ENCODE data around the gene B3GNT3. TPM values are rescaled to one million over a fixed set of nuclear protein-coding genes. Genes with fewer than 3 reads are reported as not detected.
A peak's percentile ranks its signal among the peaks of the same experiment; 100 is the strongest.

The B3GNT3 gene
- total RNA-seq, 2 donors from 2014 or later, result 2.3 TPM; not detected in 1

DNA sequence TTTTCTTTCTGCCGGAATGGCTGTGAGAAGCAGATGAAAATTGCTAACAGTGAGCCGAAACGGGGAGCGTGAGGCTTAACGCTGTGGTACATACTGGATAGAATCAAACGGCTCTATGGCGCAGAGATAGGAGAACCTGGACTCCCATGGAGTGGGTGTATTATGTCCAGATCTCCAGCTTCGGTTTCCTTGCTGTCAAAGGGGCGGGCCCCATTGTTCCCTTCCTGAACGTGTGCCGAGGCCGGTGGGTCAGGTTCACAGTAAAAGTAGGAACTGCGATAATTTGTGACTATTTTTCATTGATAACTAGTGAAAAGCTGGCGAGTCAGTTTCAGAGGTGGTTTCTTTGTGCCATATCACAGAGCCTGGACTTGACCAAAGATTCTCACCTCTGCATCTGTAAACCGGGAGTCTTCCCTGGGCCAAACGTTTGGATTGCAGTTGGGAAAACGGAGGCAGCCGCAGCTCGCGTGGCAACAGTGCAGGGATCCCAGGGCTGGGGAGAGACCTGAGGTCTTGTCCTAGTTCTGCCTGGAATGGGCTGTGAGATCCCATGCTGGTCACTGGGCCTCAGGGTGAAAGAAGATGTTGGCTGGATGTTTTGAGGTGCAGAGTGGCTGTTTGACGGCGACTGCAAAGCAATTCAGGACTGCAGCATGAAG, 65.5 kb downstream of the B3GNT3 start:
- Histone ChIP-seq H3K27me3 (replicated peaks; ENCODE audit: insufficient read depth) (no peaks in the 10 kb centered on the region), H3K4me3 (peak overlapping the region; percentile 96), H3K27ac (peak overlapping the region; percentile 71 to 77), H3K36me3 (peaks cover 34% of the 10 kb centered on the region), H3K9me3 (no peaks in the 10 kb centered on the region), H3K4me1 (ENCODE audit: control insufficient read depth in 1 of 2, low read depth in 2 of 2) (peaks cover 11 to 23% of the 10 kb centered on the region in 2 donors)
- ATAC-seq (ENCODE audit: insufficient number of reproducible peaks, low FRiP score, low read depth) (no peak), DNase-seq (ENCODE audit: low spot score) (no peak)
- no peak for TF ChIP-seq CTCF (IDR thresholded peaks at IDR 0.05)

DNA sequence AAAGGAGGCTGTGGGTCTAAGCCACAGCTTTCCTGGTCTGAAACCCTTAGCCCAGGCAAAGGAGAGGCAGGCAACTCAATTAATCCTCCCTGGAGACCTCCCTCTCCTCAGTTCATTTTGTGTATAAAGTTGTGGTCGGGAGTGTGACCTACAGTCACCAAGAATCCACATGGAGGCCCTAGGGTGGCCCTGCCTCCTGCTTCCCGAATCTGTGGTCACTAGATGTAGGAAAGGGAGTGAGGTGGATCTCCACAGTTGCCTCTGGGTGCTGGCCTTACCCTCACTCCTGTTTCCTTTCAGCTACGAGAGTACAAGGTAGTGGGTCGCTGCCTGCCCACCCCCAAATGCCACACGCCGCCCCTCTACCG, 66.0 kb downstream of the B3GNT3 start:
- Histone ChIP-seq H3K27me3 (replicated peaks; ENCODE audit: insufficient read depth) (no peaks in the 10 kb centered on the region), H3K27ac (no peak overlapping the region), H3K9me3 (no peaks in the 10 kb centered on the region), H3K4me3 (peak overlapping the region; percentile 96), H3K36me3 (peaks cover 34% of the 10 kb centered on the region), H3K4me1 (ENCODE audit: control insufficient read depth in 1 of 2, low read depth in 2 of 2) (peaks cover 11 to 23% of the 10 kb centered on the region in 2 donors)
- TF ChIP-seq CTCF (IDR thresholded peaks at IDR 0.05), result no peak
- DNase-seq (ENCODE audit: low spot score), result no peak
- no peak for ATAC-seq (ENCODE audit: insufficient number of reproducible peaks, low FRiP score, low read depth)

GRCh38 chr19:17861542-17862402, 66.8 kb downstream of the B3GNT3 start:
- ATAC-seq (ENCODE audit: insufficient number of reproducible peaks, low FRiP score, low read depth), result no peak
- Histone ChIP-seq H3K27ac (no peak overlapping the region), H3K36me3 (peaks cover 34% of the 10 kb centered on the region), H3K9me3 (no peaks in the 10 kb centered on the region), H3K27me3 (replicated peaks; ENCODE audit: insufficient read depth) (no peaks in the 10 kb centered on the region), H3K4me3 (peak overlapping the region; percentile 96), H3K4me1 (ENCODE audit: control insufficient read depth in 1 of 2, low read depth in 2 of 2) (peaks cover 11 to 23% of the 10 kb centered on the region in 2 donors)
- DNase-seq (ENCODE audit: low spot score), result no peak
- no peak for TF ChIP-seq CTCF (IDR thresholded peaks at IDR 0.05)

DNA sequence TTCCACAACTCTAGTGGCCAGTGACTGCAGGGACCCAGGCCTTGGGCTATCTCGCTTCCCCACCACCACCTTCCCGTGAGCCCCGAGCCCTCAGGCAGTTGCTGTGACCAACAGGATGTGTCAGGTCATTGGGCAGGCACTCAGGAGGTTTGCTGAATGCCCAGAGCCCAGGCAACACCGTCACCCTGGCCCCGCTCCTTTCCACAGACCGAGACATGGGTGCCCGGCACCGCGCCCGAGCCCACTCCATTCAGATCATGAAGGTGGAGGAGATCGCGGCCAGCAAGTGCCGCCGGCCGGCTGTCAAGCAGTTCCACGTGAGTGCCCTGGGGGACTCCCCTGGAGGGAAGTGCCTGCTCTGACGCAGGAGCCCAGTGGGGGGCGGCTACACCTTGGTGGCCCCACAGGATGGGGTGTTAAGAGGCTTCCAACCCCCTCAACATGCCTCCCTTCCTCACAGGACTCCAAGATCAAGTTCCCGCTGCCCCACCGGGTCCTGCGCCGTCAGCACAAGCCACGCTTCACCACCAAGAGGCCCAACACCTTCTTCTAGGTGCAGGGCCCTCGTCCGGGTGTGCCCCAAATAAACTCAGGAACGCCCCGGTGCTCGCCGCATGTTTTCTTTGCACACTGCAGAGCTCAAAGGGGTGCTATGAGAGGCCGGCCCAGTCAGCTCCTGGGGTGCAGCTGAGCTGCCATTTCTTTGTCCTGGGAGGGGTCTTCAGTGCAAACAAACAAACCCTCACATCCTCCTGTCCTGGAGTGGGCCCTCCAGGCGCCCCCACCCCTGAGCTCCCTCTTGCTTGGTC, 68.0 kb downstream of the B3GNT3 start:
- no peak overlapping the region for H3K4me3 ChIP-seq
- DNase-seq (ENCODE audit: low spot score) (no peak), ATAC-seq (ENCODE audit: insufficient number of reproducible peaks, low FRiP score, low read depth) (no peak)
- peaks cover 34% of the 10 kb centered on the region for H3K36me3 ChIP-seq
- no peak for TF ChIP-seq CTCF (IDR thresholded peaks at IDR 0.05)
- H3K4me1 ChIP-seq (ENCODE audit: control insufficient read depth in 1 of 2, low read depth in 2 of 2), result peaks cover 11 to 23% of the 10 kb centered on the region in 2 donors
- no peaks in the 10 kb centered on the region for H3K27me3 ChIP-seq (replicated peaks; ENCODE audit: insufficient read depth)
- no peaks in the 10 kb centered on the region for H3K9me3 ChIP-seq
- no peak overlapping the region for H3K27ac ChIP-seq

Other genes with a start within 250 kb of the B3GNT3 start
- 10 to 100 TPM; 73.7 to 94.1 TPM for gene COLGALT1, start 239.5 kb upstream of the B3GNT3 start, total RNA-seq
- gene UNC13A, start 106.8 kb upstream of the B3GNT3 start, total RNA-seq, result 1 to 10 TPM; 2.1 to 7.7 TPM
- 10 to 100 TPM; 31.7 to 42.9 TPM for gene MAP1S, start 75.7 kb upstream of the B3GNT3 start, total RNA-seq
- gene FCHO1, start 43.7 kb upstream of the B3GNT3 start, total RNA-seq, result 1 to 10 TPM; 8.5 to 8.9 TPM
- gene INSL3, start 26.4 kb downstream of the B3GNT3 start, total RNA-seq, result not detected
- 10 to 100 TPM; 12.7 to 35.8 TPM for gene JAK3, start 52.8 kb downstream of the B3GNT3 start, total RNA-seq
- 100 to 1,000 TPM; 718 to 766 TPM for gene RPL18A, start 64.8 kb downstream of the B3GNT3 start, total RNA-seq
- not detected for gene SLC5A5, start 76.8 kb downstream of the B3GNT3 start, total RNA-seq
- 10 to 100 TPM; 44.1 to 60.8 TPM for gene CCDC124, start 137.9 kb downstream of the B3GNT3 start, total RNA-seq
- under 1 TPM in 1 of 2 donors, not detected in 1; 0.99 TPM for gene KCNN1, start 172.0 kb downstream of the B3GNT3 start, total RNA-seq
- gene ARRDC2, start 213.0 kb downstream of the B3GNT3 start, total RNA-seq, result 100 to 1,000 TPM; 114 to 151 TPM

Measured in thoracic aorta (tissue), 2 donors.